ENCODE measurements around the gene LRRC14B.
"Not testable (repeated sequence)": the region's sequence is repeated elsewhere in the genome, so short reads cannot be mapped to it uniquely, and the experiment has no call there.

The LRRC14B gene

DNA sequence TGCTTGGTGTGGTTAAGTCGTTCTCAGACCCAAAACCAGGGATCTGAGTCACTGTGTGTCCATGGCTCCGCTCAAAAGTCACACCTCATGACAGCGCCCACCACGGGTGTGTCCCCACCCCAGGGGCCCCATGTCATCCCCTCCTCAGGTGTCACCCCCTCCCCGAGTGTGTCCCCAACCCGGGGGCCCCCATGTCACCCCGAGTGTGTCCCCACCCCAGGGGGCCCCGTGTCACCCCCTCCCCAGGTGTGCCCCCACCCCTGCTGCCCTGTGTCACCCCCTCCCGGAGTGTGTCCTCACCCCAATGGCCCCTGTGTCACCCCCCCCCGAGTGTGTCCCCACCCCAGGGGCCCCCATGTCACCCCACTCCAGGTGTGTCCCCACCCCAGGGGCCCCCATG, 5.1 kb downstream of the LRRC14B start:
- no peak for TF ChIP-seq Cebpa-rat (IDR thresholded peaks at IDR 0.05)
- peak overlapping the region; percentile 99 for H3K4me2 ChIP-seq
- peaks cover 48% of the 10 kb centered on the region for H3K36me3 ChIP-seq
- H3K27ac ChIP-seq = 0 out of 2 replicates have a peak overlapping the region, but pooled peaks have one; percentile 100
- H3K4me1 ChIP-seq = peaks cover 79% of the 10 kb centered on the region
- no peaks in the 10 kb centered on the region for H3K27me3 ChIP-seq
- no peak overlapping the region for H3K9ac ChIP-seq
- no peak overlapping the region for H3K4me3 ChIP-seq
- peaks cover 68% of the 10 kb centered on the region for H4K20me1 ChIP-seq
- H3K9me3 ChIP-seq = no peaks in the 10 kb centered on the region

- not testable (repeated sequence) for H3K9me3 ChIP-seq, H3K4me3 ChIP-seq, H3K27me3 ChIP-seq, H3K27ac ChIP-seq, H3K4me2 ChIP-seq, H3K9ac ChIP-seq
- H4K20me1 ChIP-seq = peaks cover 74% of the 10 kb centered on the region
- peaks cover 79% of the 10 kb centered on the region for H3K4me1 ChIP-seq
- peaks cover 48% of the 10 kb centered on the region for H3K36me3 ChIP-seq
Measured at GRCh38 chr5:197031-197430, 5.7 kb downstream of the LRRC14B start.

GRCh38 chr5:197892-198489, 6.7 kb downstream of the LRRC14B start:
- no peak for TF ChIP-seq Cebpa-rat (IDR thresholded peaks at IDR 0.05)
- H3K27me3 ChIP-seq = no peaks in the 10 kb centered on the region
- H3K4me1 ChIP-seq = peaks cover 77% of the 10 kb centered on the region

GRCh38 chr5:198516-199196, 7.4 kb downstream of the LRRC14B start:
- Histone ChIP-seq H4K20me1 (peaks cover 71% of the 10 kb centered on the region), H3K9me3 (no peaks in the 10 kb centered on the region), H3K36me3 (peaks cover 58% of the 10 kb centered on the region), H3K9ac (no peak overlapping the region), H3K4me3 (no peak overlapping the region), H3K27ac (peak overlapping the region; percentile 63), H3K4me1 (peaks cover 74% of the 10 kb centered on the region), H3K27me3 (no peaks in the 10 kb centered on the region; the same call in 1 of the 2 replicates), H3K4me2 (peak overlapping the region; percentile 77)
- TF ChIP-seq Cebpa-rat (IDR thresholded peaks at IDR 0.05) = no peak

More at GRCh38 chr5:197892-198489, 6.7 kb downstream of the LRRC14B start:
- Histone ChIP-seq H3K36me3 (peaks cover 51% of the 10 kb centered on the region), H4K20me1 (peaks cover 74% of the 10 kb centered on the region), H3K4me3 (no peak overlapping the region), H3K9ac (no peak overlapping the region), H3K9me3 (no peaks in the 10 kb centered on the region), H3K4me2 (peak overlapping the region; percentile 77; the same call in 1 of the 2 replicates), H3K27ac (no peak overlapping the region)

GRCh38 chr5:199197-199949, 8.1 kb downstream of the LRRC14B start:
- H3K9me3 ChIP-seq = no peaks in the 10 kb centered on the region
- no peak for TF ChIP-seq Cebpa-rat (IDR thresholded peaks at IDR 0.05)
- H3K4me1 ChIP-seq = peaks cover 67% of the 10 kb centered on the region

GRCh38 chr5:199950-200645, 8.8 kb downstream of the LRRC14B start:
- no peak for TF ChIP-seq Cebpa-rat (IDR thresholded peaks at IDR 0.05)
- peak overlapping the region; percentile 77 for H3K4me2 ChIP-seq

More at GRCh38 chr5:199197-199949, 8.1 kb downstream of the LRRC14B start:
- H3K27ac ChIP-seq = peak overlapping the region; percentile 63
- peak overlapping the region; percentile 77 for H3K4me2 ChIP-seq
- H3K36me3 ChIP-seq = peaks cover 58% of the 10 kb centered on the region
- H4K20me1 ChIP-seq = peaks cover 64% of the 10 kb centered on the region
- no peak overlapping the region for H3K4me3 ChIP-seq
- no peak overlapping the region for H3K9ac ChIP-seq
- no peaks in the 10 kb centered on the region; the same call in 1 of the 2 replicates for H3K27me3 ChIP-seq

DNA sequence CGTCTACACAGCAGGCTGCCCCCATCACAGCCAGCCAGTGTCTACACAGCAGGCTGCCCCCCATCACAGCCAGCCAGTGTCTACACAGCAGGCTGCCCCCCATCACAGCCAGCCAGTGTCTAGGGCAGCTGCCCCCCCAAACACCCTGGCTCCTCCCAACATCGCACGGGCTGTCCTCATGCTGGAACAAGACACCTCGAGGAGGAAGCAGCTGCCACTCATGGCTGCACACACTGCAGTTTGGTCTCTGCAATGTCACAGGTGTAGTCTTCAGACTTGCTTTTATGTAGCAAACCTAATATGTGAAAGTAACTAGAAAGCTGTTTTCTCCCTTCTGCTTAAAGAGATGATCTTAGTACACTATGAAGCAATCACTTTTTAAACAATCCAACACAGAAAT, 9.7 kb downstream of the LRRC14B start:
- TF ChIP-seq Cebpa-rat (IDR thresholded peaks at IDR 0.05) = no peak
- H3K36me3 ChIP-seq = peaks cover 58% of the 10 kb centered on the region
- no peak overlapping the region for H3K4me3 ChIP-seq
- H4K20me1 ChIP-seq = peaks cover 54% of the 10 kb centered on the region
- H3K27ac ChIP-seq = peak overlapping the region; percentile 63
- no peaks in the 10 kb centered on the region for H3K9me3 ChIP-seq
- peak overlapping the region; percentile 42; the same call in 1 of the 2 replicates for H3K9ac ChIP-seq
- peaks cover 51% of the 10 kb centered on the region for H3K4me1 ChIP-seq
- H3K27me3 ChIP-seq = no peaks in the 10 kb centered on the region; the same call in 1 of the 2 replicates
- peak overlapping the region; percentile 77 for H3K4me2 ChIP-seq

More at GRCh38 chr5:199950-200645, 8.8 kb downstream of the LRRC14B start:
- Histone ChIP-seq H3K9ac (peak overlapping the region; percentile 42; the same call in 1 of the 2 replicates), H3K9me3 (no peaks in the 10 kb centered on the region), H3K4me3 (no peak overlapping the region), H3K27me3 (no peaks in the 10 kb centered on the region; the same call in 1 of the 2 replicates), H3K36me3 (peaks cover 58% of the 10 kb centered on the region), H3K27ac (peak overlapping the region; percentile 63), H3K4me1 (peaks cover 59% of the 10 kb centered on the region), H4K20me1 (peaks cover 59% of the 10 kb centered on the region)

DNA sequence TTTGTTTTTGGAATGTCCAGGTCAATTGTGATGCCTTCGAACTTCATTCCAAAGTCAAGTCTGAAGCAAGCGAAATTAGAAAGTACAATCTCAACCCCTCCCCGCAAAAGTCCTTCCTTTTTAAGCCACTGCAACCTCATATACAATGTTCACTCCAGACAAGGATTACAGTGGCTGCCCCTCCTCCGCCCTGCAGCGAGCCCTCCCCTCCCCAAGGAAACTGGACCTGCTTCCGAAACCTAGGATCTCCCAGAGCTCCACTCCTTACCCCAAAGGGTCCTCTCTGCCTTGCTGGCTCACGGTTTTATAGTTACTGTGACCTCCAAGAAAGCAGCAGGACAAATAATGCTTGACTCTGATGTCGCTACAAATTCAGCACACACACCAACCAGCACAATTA, 10.4 kb downstream of the LRRC14B start:
- H3K9ac ChIP-seq = no peak overlapping the region
- peak overlapping the region; percentile 49; the same call in 1 of the 2 replicates for H3K27ac ChIP-seq

More for the DNA sequence above, 10.4 kb downstream of the LRRC14B start:
- no peaks in the 10 kb centered on the region for H3K9me3 ChIP-seq
- peaks cover 55% of the 10 kb centered on the region for H3K4me1 ChIP-seq
- peaks cover 57% of the 10 kb centered on the region; the same call in 1 of the 2 replicates for H4K20me1 ChIP-seq
- TF ChIP-seq Cebpa-rat (IDR thresholded peaks at IDR 0.05) = no peak
- no peak overlapping the region for H3K4me3 ChIP-seq
- no peaks in the 10 kb centered on the region; the same call in 1 of the 2 replicates for H3K27me3 ChIP-seq
- peaks cover 61% of the 10 kb centered on the region for H3K36me3 ChIP-seq
- peak overlapping the region; percentile 77 for H3K4me2 ChIP-seq
